OCI-LY3 (cell line): ENCODE measurements around the gene GNRHR.

Source experiments
- EZH2phosphoT487 ChIP-seq: fragments of 200-600 bp; shearing (Covaris generic); IDR thresholded peaks from 2 replicates; pipeline ENCODE4 v1.6.1; 2018; ENCODE audit warnings: antibody characterized with exemption, mixed run types, low read depth
- TF ChIP-seq, protein P1 (sequence below): fragments of 200-600, 300-600 bp; sonication (generic); IDR thresholded peaks from 2 replicates; pipeline ENCODE4 v1.5.1; 2014; ENCODE audit warnings: antibody characterized with exemption, low read length, low read depth

DNA sequence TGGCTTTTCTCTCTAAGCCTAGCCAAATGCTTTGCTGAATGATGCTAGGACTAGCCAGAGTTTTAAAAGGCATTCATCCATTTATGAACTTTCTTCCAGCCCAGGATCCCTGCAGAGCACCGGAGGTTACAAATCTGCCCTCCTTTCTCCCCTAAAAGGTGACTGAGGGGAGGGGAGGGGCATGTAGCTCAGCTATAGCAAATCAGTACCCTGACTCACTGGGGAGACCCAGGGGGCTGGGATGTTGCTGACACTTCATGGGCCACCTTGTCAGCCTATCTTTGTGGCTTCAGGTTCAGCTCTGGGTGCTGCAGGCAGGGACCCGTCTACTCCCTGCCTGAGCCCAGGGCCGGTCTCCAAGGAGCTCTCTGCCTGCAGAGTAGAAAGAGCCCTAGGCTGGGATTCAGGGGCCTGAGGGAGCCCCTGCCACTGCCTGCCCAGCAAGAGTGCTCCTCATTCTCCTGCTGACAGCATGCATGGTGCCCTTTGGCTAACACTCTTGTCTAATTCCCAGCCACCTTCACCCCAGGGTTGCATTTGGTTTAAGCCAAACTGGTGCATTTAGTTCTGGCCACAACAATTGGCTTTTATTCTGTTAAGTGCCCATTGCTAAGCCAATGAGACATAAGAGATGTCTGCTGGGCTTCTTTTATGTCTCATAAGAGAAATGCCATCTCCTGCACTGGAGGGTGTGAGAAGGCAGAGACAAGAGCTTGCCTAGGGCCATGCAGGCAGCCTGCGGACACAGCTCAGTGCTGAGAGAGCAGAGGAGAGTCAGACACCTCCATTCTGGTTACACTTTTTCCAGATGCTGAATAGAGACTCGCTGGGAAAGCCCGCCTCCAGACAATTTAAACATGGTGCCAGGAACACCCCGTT lies 41.3 kb downstream of the GNRHR start:
- TF ChIP-seq, protein P1, sequence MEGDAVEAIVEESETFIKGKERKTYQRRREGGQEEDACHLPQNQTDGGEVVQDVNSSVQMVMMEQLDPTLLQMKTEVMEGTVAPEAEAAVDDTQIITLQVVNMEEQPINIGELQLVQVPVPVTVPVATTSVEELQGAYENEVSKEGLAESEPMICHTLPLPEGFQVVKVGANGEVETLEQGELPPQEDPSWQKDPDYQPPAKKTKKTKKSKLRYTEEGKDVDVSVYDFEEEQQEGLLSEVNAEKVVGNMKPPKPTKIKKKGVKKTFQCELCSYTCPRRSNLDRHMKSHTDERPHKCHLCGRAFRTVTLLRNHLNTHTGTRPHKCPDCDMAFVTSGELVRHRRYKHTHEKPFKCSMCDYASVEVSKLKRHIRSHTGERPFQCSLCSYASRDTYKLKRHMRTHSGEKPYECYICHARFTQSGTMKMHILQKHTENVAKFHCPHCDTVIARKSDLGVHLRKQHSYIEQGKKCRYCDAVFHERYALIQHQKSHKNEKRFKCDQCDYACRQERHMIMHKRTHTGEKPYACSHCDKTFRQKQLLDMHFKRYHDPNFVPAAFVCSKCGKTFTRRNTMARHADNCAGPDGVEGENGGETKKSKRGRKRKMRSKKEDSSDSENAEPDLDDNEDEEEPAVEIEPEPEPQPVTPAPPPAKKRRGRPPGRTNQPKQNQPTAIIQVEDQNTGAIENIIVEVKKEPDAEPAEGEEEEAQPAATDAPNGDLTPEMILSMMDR, result no peak
- TF ChIP-seq EZH2phosphoT487, result no peak
